ENCODE measurements around the gene NEDD4L.
A peak's percentile ranks its signal among the peaks of the same experiment; 100 is the strongest.
"Not testable (repeated sequence)": the region's sequence is repeated elsewhere in the genome, so short reads cannot be mapped to it uniquely, and the experiment has no call there.

NEDD4L gene

GRCh38 chr18:58027341-58027740, 16.7 kb upstream of the NEDD4L start:
- no peak for DNase-seq

DNA sequence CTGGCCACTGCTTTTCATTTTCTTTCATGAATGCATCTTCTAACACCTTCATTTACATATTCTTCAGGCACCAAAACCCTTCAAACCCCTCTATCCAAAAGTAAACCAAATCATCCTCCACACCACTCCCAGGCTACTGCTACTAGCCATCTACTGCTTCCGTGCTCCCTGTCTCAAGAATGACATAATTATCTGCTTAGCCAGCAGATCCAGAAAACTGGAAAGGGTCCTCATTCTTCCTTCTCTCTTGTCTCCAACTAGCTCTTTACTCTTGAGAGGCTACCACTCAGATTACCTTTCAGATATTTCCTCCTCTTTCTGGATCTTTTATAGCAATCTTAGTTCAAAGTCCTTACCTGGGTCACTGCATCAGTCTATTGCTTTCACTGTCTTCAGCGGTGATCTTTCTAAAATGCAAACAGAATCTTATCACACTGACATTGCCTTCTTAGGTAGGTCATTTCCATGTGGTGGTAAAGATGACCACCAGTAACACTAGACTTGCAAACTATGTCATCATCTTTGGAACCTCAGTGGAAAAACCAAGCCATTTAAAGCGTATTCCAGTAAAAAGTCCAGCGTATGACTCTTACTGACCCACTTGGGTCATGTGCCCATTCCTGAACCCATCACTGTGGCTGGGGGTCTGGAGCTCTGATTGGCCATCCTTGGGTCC, 15.8 kb upstream of the NEDD4L start:
- DNase-seq: no peak

GRCh38 chr18:58032233-58032632, 11.8 kb upstream of the NEDD4L start:
- DNase-seq: no peak

DNA sequence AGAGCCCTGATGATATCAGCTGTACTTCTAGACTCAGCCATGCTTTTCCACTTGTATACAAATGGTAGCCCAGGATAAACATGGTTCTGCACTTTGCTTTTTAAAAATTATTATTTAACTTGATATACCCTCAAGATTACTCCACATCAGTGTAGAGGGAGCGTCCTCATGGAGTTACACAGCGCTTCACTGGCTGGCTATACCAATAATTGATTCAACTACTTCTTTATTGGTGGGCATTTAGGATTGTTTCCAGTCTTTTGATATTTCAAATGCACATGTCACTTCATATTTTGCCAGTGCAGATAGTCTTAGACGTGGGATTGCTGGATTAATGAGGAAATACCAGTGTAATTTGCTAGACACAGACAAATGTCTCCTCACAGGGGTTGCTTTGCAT, 10.8 kb upstream of the NEDD4L start:
- no peak for DNase-seq

- DNase-seq: no peak
These were observed 9.7 kb upstream of the NEDD4L start for GRCh38 chr18:58034370-58034769.

- DNase-seq: no peak
These were observed 6.9 kb upstream of the NEDD4L start for GRCh38 chr18:58037163-58037562.

GRCh38 chr18:58038063-58038462, 6.0 kb upstream of the NEDD4L start:
- no peak for DNase-seq

GRCh38 chr18:58041633-58042032, 2.4 kb upstream of the NEDD4L start:
- no peak for DNase-seq

DNA sequence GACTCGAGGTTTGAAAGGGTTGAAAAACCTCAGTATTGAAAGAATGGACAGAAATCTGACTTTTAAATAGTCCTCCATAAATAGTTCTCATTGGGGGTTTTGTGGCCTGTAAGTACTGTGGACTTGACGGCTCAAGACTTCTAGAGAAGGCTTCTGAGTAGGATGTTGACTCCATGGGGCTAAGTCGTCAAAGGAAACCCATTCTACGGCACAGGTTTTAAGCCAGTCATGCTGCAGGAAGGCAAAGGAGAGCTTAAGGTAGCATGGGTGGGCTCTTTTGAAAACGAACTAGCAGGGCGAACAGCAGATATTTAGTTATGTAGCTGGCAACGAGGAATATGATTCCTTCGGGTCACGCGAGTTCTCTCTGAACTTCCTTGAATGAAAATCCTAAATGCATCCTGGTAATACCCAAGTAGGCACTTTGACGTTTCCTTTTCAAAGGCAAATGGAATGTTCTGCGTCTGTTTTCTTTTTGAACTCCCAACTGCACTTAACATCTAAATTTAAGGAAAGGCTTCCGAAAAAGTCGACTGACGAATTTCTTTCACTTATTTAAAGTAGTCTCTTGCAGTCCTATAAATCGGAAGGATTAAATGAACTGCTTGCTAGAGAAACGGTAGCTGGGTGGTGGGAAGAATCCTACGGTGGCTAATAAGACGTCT, 1.1 kb upstream of the NEDD4L start:
- DNase-seq: no peak

DNA sequence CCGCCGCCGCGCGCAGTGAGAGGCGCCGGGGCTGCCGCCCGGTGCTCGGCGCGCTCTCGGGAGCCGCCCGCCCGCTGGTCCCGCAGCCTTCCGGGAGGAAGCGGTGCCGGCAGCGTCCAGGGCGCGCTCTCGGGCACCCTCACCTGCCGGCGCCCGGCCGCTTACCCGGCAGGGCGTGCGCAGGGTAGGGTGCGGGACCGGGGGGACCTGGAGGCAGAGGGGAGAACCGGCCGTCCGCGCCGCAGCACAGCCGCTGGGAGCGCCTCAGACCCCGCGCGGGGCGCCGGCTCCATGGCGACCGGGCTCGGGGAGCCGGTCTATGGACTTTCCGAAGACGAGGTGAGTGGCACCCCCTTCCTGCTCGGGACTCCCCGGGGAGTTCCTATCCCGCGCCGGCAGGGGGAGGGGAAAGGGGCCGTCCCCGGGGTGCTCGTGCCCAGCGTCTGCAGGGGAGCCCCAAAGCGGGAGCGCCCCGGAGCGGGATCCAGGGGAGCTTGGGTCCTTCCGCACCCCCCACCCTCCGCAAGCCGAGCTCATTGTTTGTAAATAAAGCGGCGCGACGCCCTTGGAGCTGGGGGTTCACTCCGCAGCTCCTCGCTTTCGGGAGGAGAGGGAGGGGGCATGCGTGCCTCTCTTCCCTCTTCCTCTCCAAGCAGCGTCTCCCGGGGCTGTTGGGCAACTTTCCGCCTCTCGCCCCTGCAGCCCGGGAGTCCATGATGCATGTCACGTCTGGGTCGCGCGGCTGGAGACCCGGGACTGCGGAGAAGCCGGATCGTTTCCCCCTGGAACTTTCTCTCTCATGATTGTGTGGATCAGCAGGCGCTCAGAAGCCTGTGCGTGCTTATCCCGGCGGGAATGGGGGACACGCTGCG, 580 bp downstream of the NEDD4L start:
- DNase-seq: peak; percentile 48

DNA sequence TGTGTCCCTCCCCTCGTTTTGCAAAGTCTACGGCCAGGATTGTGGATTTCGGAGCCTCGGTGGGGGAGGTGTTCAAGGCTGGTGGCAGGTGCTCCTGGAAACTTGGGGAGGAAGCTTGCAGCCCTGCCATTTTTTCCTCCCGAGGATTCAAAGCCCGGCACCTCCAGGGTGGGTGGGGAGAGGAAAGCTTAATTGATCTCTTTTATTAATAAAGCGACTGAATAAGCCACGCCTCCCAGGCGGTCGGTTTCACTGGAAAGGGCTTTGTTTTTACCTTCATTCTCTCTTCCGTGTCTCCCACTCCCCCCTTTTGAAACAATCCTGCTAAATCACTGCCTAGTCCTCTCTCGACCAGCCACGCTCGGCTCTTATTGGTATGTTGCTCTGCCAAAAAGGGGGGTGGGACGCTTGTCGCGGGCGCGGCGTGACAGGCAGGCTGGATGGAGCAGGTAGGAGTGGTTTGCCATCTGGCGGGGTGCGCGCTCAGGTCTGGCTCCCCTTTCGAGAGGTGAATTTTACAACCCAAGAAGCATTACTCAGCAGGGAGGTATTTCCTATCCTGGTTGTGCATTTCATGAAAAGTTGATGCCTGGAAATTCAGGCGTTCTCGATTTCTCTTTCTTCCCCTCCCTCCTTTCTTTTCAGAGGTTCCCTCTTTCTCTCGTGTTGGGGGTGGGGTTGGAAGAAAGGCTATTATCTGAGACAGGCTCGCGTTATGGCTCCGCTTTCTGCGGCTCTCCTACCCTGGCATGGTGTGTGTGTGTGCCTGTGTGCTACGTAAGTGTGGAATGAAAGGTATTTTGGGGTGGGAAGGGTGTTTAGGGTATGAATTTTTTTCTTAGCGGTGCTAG, 1.4 kb downstream of the NEDD4L start:
- peak; percentile 65 for DNase-seq

DNA sequence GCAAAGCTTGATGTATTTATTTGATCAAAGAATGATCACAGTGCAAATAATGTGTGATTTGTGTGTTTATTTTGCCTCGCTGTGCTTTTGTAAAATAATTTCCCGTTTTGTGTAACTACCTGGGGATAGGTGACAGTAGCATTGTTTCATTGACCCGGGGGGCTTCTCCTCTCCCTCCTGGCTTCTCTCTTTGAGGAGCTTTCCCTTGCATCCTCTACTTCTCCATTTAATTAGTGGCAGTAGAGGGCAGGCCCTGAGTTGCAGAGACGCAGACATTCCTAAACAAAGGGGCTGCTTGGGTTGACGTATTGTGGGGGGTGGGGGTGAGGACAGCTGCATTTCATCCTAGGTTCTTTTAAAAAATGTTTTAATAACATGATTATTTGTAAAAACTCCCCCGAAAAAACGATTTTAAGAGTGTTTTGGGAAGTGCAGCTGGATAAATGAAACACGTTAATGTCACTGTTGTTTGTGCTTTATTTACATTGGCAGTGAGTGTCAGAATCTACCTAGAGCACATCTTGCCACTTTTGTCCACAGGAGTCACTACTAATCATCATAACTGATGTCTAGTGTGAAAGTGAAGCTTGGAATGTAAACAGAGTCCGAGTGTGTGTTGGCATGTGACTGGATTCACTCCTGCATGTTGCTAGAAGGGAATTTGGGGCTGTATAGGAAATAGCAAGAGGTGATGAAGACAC, 2.2 kb downstream of the NEDD4L start:
- peak; percentile 47 for DNase-seq

DNA sequence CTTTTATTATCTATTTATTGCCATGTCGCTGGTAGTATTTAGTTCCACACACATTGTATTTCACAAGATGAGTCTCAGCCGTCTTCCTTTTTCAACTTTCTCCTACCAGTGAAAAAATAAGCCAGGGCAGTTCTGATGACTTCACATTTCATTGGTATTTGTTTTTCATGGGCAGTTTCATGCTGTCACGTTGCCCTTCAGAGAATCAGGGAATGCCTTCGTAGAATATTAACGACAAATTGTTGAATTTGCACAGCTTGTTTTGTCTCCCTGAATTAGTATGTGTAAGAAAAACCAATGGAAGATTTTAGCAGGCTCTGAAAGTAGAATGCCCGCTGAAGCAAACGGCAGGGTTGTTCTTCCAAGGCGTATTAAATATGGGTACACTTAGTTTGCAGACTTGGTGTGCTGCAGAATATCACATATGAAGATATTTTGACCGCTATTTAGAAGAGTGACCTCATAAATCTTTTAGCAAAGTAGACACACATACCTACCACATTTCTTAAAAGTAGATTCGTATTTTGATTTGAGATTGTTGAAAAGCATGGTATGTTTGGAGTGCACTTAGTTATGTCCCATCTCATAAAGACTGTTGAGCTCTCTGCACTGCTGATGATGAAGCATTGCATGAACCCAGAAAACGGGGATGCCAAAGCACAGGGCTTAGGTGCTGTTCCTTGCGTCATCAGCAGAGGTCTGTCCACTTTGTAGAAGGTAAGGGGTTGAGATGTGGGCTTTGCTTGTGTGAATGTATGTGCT, 2.9 kb downstream of the NEDD4L start:
- DNase-seq: peak; percentile 40

DNA sequence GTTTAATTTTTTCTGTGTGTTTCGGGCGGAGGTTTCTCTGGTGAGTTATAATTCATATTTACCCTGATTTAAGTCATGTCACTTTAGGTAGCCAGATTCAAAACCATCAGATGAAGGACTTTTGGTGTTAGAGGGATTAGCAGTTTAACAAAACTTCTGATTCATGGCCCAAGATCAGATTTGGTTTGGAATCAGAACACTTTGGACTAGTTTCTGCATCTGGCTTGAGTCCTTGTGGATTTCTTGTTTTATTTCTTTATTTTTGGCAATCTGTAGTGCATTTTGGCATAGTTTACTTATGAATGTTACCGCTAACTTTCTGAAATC, 3.5 kb downstream of the NEDD4L start:
- DNase-seq: peak; percentile 40

DNA sequence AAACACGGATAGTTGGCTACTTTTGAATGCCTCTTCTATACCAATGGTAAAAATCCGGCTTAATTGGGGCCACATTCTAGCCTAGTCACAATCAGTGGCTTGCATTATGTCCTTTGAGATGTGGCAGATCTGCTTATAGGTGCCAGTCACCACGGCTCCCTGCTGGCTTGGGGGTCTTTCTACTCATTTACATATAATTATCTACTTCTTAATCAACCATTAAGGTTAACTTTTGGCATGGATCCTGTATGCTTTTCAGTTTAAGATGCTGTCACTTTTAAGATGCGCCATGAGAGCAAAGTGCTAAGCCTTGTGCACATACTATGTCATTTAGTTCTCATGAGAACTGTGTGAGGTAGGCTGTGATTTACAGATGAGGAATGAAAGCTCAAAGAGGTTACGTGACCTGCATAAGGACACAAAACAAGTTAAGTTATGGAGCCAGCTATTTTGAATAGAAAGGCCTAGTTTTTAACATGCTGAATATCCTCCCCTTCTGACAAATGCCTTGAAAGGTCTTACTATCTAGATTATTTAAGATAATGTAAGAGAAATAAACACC, 4.1 kb downstream of the NEDD4L start:
- no peak for DNase-seq

- peak; percentile 36 for DNase-seq
These were observed 5.1 kb downstream of the NEDD4L start for GRCh38 chr18:58049000-58049688.

- DNase-seq: not testable (repeated sequence)
These were observed 6.9 kb downstream of the NEDD4L start for GRCh38 chr18:58050963-58051362.

GRCh38 chr18:58051765-58052460, 7.9 kb downstream of the NEDD4L start:
- peak; percentile 34 for DNase-seq

DNA sequence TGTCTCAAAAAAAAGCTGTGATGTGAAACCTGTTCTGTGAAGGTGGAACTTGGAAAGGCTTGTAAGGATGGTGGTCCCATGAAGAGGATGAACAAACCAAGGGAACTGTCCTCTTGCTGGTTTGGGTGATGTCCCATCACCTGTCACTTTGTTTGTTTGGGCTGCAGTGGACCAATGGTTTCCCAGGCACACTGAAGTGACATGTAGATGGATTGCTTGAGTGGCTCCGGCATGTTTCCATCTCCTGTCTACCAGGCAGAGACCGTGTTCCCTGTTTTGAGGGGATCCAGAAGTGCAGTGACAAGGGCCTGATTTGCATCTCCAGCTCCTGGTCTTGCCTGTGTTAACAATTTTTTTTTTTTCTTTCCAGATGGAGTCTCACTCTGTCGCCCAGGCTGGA, 8.9 kb downstream of the NEDD4L start:
- DNase-seq: no peak
